NCI-H146 (cell line): ENCODE results near the gene PTPN12.
"Not testable (repeated sequence)": the region's sequence is repeated elsewhere in the genome, so short reads cannot be mapped to it uniquely, and the experiment has no call there.

Source experiments
- DNase-seq: peaks from one replicate; lab custom pipeline; 2025; lab: John Stamatoyannopoulos, UW

The PTPN12 gene

DNA sequence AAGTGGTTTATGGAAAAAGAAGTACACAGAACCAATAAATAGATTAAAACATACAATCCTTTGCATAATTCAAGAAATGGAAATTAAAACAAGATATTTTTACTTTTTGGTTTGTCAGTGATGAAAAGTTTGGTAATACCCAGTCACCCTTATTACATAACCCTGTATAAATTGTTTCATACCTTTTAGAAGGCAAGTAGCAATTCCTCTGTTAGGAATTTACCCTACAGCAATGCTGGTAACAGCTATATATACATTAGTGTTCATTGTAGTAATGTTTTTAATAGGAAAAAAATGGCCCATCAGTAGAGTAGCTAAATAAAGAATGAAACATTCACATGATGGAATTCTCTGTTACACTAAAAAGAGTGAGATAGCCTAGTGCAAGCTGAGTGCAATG lies 42.7 kb downstream of the PTPN12 start:
- no peak for DNase-seq

DNA sequence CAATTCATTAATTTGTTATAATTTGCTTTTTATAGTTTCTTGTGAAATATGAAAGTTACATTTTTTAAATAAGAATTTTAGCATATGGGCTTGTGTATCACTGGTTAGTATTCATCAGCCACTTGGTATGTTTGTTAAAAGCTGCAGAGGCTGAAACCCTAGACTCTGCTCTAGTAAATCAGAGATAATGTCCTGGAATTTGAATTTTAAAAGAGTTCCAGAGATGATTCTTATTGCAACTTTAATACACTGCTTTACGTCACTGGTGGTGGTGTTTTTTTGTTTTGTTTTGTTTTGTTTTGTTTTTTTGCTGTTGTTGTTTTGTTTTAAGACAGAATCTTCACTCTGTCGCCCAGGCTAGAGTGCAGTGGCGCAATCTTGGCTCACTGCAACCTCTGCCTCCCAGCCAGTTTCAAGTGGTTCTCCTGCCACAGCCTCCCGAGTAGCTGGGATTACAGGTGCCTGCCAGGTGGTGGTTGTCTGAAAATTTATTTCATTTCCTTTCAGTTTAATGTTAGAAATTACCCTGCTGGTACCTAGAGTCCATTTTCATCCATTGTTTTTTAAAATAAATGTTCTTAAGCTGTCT lies 43.8 kb downstream of the PTPN12 start:
- no peak for DNase-seq

DNA sequence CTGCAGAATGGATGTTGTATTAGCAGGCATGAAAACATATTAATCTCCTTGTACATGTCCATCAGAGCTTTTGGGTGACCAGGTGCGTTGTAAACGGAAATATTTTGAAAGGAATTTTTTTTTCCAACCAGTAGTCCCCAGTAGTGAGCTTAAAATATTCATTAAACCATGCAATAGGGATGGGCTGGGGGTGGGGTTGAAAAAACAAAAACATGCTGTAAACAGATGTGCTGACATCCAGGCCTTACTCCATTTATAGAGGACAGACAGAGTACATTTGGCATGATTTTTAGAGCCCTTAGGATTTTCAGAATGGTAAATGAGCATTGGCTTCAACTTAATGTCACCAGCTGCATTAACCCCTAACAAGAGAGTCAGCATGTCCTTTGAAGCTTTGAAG lies 50.2 kb downstream of the PTPN12 start:
- DNase-seq, result no peak

- no peak for DNase-seq
Measured at GRCh38 chr7:77600952-77601351, 63.9 kb downstream of the PTPN12 start.

DNA sequence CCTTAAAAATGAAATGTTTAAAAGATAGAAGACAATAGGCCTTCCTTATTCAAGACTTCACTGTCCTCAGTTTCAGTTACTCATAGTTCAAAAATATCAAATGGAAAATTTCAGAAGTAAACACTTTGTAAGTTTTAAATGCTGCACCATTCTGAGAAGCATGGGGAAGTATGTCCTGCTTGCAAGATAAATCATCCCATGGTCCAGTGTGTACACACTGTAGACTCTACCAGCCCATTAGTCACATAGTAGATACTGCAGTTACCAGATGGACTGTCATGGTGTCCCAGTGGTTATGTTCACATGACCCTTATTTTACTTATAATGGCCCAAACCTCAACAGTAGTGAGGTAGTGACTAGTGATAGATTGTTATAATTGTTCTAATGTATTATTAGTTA lies 69.5 kb downstream of the PTPN12 start:
- DNase-seq, result no peak

DNA sequence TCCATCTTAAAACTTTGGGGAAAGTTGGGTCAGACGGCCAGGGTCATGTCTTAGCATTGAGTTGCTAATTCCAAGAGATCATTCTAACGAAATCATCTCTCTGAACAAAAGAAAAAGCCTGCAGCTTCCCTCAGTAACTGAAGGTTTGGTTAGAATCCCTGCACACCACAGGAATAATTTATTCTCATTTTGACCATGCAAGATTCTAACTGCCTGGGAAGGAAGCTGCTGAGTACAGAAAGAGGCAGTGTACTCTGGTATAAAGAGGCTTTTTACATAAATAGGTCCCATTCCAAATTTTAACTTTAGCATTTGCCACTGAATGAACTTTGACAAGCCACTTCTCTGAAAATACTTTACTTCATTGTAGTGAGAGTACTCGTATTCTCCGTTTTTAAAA lies 82.2 kb downstream of the PTPN12 start:
- no peak for DNase-seq

- DNase-seq, result no peak
Measured at GRCh38 chr7:77626586-77627308, 89.7 kb downstream of the PTPN12 start.

- DNase-seq, result no peak
Measured at GRCh38 chr7:77627309-77627676, 90.2 kb downstream of the PTPN12 start.

GRCh38 chr7:77629797-77630196 lies 92.7 kb downstream of the PTPN12 start:
- no peak for DNase-seq

DNA sequence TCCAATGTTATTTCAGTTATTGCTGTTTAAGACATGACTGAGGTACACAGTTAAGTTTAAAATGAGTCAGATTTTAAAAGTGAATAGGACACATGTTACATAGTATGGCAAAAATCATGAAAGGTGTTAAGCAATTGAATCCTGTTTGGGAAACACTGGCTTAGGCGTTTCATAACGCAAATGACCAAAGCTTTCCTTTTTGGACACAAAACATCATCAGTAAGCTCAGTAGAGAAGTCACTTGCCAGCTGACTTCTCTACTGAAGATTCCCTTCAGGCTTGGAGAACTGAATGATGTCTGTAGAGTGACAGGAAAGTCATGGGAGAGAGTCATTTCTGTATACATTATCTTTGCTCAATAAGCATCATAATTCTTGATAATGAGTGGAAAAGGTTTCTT lies 94.7 kb downstream of the PTPN12 start:
- DNase-seq, result no peak

- no peak for DNase-seq
Measured at GRCh38 chr7:77644774-77645173, 107.7 kb downstream of the PTPN12 start.

- DNase-seq, result no peak
Measured at GRCh38 chr7:77648742-77649338, 111.7 kb downstream of the PTPN12 start.

GRCh38 chr7:77649716-77650349 lies 112.7 kb downstream of the PTPN12 start:
- DNase-seq, result no peak

DNA sequence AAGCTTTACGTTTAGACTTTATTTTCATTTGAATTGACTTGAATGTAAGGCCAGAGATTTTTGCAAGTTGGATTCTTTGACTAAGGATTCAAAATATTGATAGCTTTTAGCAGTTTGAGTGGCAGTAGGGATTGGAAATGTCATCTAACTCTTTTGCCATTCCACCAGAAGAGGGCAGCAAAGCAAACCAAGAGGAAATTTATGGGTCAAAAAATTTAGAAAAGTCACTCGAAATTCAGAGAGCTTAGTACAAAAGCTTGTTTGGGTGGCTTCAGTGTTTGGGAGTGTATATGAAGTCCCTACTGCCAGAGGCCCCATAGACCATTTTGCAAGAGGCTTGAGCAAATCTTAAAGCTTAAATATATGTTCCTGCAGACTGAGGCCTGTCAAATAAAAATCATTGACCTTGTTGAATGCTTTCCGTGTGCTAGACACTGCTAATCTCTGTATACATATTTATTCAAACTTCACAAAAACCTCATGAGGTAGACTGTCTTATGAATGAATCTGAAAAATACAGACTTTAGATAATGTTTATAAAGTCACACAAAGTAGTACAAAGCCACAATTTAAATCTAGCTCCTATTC lies 114.6 kb downstream of the PTPN12 start:
- DNase-seq, result peak; percentile 17

DNA sequence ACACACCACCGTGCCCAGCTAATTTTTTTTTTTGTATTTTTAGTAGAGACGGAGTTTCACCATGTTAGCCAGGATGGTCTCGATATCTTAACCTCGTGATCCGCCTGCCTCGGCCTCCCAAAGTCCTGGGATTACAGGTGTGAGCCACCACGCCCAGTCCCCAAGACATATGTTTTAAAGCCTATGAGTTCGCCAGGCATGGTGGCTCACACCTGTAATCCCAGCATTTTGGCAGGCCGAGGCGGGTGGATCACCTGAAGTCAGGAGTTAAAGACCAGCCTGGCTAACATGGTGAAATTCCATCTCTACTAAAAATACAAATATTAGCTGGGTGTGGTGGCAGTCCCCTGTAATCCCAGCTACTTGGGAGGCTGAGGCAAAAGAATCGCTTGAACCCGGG lies 115.7 kb downstream of the PTPN12 start:
- not testable (repeated sequence) for DNase-seq

DNA sequence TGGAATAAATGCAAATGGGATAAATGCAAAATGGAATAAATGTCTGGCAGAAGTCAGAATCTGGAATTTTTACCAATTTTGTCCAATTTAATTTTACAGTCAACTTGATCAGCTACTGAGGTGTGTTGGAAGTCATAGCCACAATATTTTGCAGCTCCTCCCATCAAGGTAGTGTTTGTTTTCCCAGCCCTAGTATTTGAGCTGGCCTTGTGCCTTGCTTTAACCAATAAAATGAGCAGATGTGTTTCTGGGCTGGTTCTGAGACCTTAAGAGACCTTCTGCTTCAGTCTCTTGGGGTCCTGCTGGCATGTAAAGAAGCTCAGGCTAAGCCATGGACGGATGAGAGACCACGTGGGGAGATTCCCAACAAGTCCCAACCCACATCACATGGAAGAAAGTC lies 116.5 kb downstream of the PTPN12 start:
- no peak for DNase-seq

- no peak for DNase-seq
Measured at GRCh38 chr7:77655356-77655755, 118.3 kb downstream of the PTPN12 start.

DNA sequence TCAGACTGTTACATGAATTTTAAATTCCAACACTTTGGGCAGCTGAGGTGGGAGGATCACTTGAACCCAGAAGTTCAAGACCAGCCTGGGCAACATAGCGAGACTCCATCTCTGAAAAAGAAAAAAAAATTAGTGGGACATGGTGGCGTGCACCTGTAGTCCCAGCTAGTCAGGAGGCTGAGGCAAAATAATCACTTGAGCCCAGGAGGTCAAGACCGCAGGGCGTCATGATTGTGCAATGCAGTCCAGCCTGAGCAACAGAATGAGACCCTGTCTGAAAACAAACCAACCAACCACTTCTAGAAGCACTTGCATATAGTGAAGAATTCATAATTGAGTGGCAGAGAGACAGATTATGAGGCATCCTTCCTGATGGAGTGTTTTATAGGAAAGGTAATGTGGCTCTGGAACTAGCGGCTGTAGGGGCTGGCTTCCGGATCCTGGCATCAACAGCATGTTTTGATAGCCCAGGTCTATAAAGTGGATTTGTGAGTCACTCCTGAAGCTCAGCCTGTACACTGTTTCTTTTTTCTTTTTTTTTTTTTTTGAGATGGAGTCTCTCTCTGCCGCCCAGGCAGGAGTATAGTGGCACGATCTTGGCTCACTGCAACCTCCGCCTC lies 118.9 kb downstream of the PTPN12 start:
- no peak for DNase-seq

- DNase-seq, result peak; percentile 59
Measured at GRCh38 chr7:77657427-77658224, 120.5 kb downstream of the PTPN12 start.

- DNase-seq, result no peak
Measured at GRCh38 chr7:77658928-77659327, 121.8 kb downstream of the PTPN12 start.

DNA sequence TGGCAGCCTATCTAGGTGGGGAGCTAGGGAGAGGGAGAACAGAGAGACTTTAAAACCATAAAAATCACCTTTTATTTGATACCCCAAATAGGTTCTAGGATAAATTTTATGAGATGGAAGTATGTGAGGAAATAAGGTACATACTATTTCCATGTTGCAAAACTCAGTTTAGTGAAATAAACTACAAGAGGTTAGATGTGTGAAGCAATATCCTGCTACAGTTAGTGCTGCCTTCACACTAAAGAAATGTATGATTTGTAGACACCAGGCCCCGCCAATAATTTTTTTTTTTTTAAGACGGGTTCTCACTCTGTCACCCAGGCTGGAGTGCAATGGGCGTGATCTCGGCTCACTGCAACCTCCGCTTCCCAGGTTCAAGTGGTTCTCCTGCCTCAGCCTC lies 124.7 kb downstream of the PTPN12 start:
- no peak for DNase-seq

GRCh38 chr7:77662869-77663268 lies 125.8 kb downstream of the PTPN12 start:
- DNase-seq, result no peak
